Measurements from ENCODE around the gene ZNF366. TPM values are rescaled to one million over a fixed set of nuclear protein-coding genes. Genes with fewer than 3 reads are reported as not detected.

ZNF366 gene
- total RNA-seq, 4 donors from 2014 or later = 2.8 to 6.5 (median 4.9) TPM

DNA sequence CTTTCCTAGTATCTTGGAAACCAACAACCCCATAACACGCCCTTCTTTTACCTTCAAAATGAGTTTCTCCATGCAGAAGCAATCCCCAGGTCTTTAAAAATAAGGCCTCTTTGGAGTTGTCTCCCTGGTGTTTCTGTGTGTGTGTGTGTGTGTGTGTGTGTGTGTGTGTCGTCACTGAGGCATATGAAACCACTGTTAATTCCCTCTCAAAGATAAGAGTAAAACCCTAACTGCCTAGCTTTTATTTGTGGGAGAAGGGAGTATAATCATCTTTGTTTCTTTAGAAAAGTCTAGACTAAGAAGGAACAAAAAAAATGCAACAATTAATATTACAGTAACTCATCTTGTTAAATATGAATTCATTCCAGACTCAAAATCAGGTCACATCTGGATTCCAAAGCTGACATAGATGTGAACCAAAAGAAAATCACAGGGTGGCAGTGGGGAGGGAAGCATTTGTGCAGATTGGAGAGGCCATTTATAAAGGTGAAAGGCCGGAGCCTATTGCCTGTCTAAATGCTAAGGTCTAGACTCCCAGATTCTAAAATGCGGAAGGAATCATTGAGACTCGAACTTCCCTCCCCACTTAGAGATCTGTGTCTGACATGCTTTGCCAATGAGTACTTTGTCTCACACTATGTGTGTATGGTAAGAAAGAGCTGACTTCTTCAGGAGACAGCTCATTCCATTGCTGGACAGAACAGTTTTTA is 91.4 kb downstream of the ZNF366 start:
- Histone ChIP-seq H3K4me1 (no peaks in the 10 kb centered on the region), H3K36me3 (no peaks in the 10 kb centered on the region), H3K27me3 (no peaks in the 10 kb centered on the region), H3K9me3 (no peaks in the 10 kb centered on the region), H3K4me3 (no peak overlapping the region), H3K27ac (no peak overlapping the region)
- no peak for ATAC-seq
- TF ChIP-seq POLR2AphosphoS5 (IDR thresholded peaks at IDR 0.05) = no peak
- TF ChIP-seq, protein P1, sequence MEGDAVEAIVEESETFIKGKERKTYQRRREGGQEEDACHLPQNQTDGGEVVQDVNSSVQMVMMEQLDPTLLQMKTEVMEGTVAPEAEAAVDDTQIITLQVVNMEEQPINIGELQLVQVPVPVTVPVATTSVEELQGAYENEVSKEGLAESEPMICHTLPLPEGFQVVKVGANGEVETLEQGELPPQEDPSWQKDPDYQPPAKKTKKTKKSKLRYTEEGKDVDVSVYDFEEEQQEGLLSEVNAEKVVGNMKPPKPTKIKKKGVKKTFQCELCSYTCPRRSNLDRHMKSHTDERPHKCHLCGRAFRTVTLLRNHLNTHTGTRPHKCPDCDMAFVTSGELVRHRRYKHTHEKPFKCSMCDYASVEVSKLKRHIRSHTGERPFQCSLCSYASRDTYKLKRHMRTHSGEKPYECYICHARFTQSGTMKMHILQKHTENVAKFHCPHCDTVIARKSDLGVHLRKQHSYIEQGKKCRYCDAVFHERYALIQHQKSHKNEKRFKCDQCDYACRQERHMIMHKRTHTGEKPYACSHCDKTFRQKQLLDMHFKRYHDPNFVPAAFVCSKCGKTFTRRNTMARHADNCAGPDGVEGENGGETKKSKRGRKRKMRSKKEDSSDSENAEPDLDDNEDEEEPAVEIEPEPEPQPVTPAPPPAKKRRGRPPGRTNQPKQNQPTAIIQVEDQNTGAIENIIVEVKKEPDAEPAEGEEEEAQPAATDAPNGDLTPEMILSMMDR (IDR thresholded peaks at IDR 0.05) = no peak
- TF ChIP-seq EP300 (IDR thresholded peaks at IDR 0.05) = no peak
- TF ChIP-seq POLR2A (IDR thresholded peaks at IDR 0.05) = no peak
- 89 to 91% methylated on average over 5 of the region's 5 CpGs for WGBS, 2 donors (ENCODE audit: low coverage in 1 of 2)

DNA sequence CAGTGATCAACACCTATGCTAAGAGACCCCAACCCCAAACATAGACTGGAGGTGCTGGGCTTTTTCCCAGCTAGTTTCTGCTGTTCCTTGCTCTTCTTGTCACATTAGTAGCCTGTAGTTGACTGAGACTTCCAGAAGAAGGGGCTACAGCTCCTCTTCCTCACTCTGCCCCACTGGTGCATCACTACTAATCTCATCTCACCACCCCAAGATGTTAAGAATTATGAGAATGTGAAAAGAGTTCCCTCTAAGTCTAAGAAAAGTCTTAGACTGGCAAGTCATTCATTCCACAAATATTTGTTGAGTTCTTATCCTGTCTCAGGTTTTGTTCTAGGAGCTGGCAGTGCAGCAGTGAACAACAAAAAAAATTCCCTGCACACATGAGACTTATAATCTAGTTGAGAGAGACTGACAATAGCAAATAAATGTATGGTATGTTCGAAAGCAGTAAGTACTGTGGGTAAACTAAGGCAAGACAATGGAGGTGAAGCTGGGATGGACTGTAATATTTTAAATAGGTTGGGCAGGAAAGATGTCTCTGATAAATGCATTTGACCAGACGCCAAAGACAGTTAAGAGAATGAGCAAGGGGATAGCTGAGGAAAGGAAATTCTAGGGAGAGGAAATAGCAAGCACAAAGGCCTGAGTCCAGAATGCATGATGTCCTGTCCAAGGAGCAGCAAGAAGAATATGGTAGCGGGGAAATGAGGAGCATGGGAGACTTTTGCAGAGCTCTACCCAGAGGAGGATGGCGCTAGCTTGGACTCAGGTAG is 94.7 kb downstream of the ZNF366 start:
- Histone ChIP-seq H3K4me1 (no peaks in the 10 kb centered on the region), H3K27ac (no peak overlapping the region), H3K9me3 (no peaks in the 10 kb centered on the region), H3K27me3 (no peaks in the 10 kb centered on the region), H3K4me3 (no peak overlapping the region), H3K36me3 (no peaks in the 10 kb centered on the region)
- 56 to 89% methylated on average over 3 to 4 of the region's 4 CpGs for WGBS, 2 donors (ENCODE audit: low coverage in 1 of 2)
- ATAC-seq = no peak
- no peak for TF ChIP-seq EP300 (IDR thresholded peaks at IDR 0.05)
- TF ChIP-seq, protein P1 (IDR thresholded peaks at IDR 0.05) = no peak
- TF ChIP-seq POLR2A (IDR thresholded peaks at IDR 0.05) = no peak
- TF ChIP-seq POLR2AphosphoS5 (IDR thresholded peaks at IDR 0.05) = no peak

DNA sequence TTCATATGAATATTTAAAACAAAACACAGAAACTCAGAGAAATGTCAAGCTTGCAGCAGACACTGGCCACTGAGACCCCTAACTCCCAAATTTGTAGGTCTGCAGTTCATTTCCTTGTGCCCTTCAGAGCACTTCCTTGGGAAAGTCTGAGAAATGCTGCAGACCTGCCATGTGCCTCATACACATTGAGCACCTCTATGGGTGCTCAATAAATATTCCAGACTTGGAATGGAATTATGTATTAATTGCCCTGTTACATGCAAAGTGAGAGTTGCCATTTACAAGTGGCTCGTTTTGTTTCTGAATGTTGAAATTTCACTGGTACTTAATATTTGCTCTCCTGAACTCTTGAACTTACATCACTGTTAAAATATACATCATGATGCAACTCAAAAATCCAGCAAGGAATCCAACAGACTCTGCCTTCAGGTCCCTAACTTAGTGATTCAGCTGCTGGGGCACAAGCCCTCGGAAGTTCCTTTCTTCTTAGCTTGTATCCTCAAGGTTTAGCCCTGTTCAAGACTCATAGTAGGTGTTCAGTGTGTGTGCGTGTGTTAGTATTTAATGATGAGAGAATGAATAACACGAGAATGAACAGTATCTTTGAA is 96.4 kb downstream of the ZNF366 start:
- no peaks in the 10 kb centered on the region for H3K4me1 ChIP-seq
- no peak for ATAC-seq
- H3K9me3 ChIP-seq = no peaks in the 10 kb centered on the region
- no peaks in the 10 kb centered on the region for H3K36me3 ChIP-seq
- WGBS, 2 donors (ENCODE audit: low coverage in 1 of 2) = 48 to 80% methylated on average over 3 to 4 of the region's 4 CpGs
- no peak for TF ChIP-seq POLR2A (IDR thresholded peaks at IDR 0.05)
- TF ChIP-seq POLR2AphosphoS5 (IDR thresholded peaks at IDR 0.05) = no peak
- no peak for TF ChIP-seq EP300 (IDR thresholded peaks at IDR 0.05)
- TF ChIP-seq, protein P1 (IDR thresholded peaks at IDR 0.05) = no peak
- no peaks in the 10 kb centered on the region for H3K27me3 ChIP-seq
- H3K27ac ChIP-seq = no peak overlapping the region
- no peak overlapping the region for H3K4me3 ChIP-seq

DNA sequence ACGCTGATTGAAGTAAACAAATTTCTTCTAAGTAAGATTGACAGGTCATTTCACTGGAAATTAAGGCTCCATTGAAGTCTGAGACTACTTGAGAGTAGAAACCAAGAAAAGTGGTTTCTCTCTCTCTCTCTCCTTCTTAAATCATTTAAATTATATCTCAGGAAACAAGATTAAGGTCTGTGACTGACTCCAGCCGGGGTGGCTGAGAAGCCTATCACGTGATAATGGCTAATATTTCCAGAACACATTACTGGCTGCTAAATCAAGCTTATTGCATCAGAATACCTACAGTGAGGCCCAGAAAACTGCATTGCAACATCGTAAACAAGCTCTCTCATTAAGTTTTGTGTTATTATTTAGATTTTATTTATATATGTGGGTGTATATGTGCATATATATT is 98.6 kb downstream of the ZNF366 start:
- peak; percentile 63 for ATAC-seq
- H3K4me3 ChIP-seq = no peak overlapping the region
- no peaks in the 10 kb centered on the region for H3K4me1 ChIP-seq
- no peaks in the 10 kb centered on the region for H3K9me3 ChIP-seq
- WGBS, 2 donors (ENCODE audit: low coverage in 1 of 2) = 65 to 71% methylated on average over 4 of the region's 4 CpGs
- H3K36me3 ChIP-seq = no peaks in the 10 kb centered on the region
- H3K27me3 ChIP-seq = no peaks in the 10 kb centered on the region
- TF ChIP-seq POLR2AphosphoS5 (IDR thresholded peaks at IDR 0.05) (no peak), POLR2A (IDR thresholded peaks at IDR 0.05) (no peak), EP300 (IDR thresholded peaks at IDR 0.05) (no peak)
- TF ChIP-seq, protein P1 (IDR thresholded peaks at IDR 0.05) = no peak
- H3K27ac ChIP-seq = no peak overlapping the region
